AG04449 (cell line): Measurements from ENCODE around the gene KIF20A.
A peak's percentile ranks its signal among the peaks of the same experiment; 100 is the strongest.

Source experiments
- CTCF ChIA-PET: fragments of 350-600 bp; formaldehyde crosslinking; extraction: SDS; loops from one replicate; lab custom pipeline; 2021; ENCODE audit warnings: antibody characterized with exemption; lab: Yijun Ruan, JAX
- POLR2A ChIA-PET: fragments of 400-600, 350-600 bp; formaldehyde crosslinking; extraction: SDS; loops from one replicate; lab custom pipeline; 2020; ENCODE audit warnings: antibody characterized with exemption, inconsistent platforms; lab: Yijun Ruan, JAX
- DNase-seq: peaks from one replicate; pipeline ENCODE4 v3.0.0-alpha.2; 2010; ENCODE audit warnings: low read depth, low spot score
- H3K4me3 ChIP-seq: 2 replicates; pipeline ENCODE4 v1.5.1; 2011; ENCODE audit warnings: low read depth, mild to moderate bottlenecking, control low read depth, low read length
- CTCF ChIP-seq: IDR thresholded peaks from one replicate; pipeline ENCODE4 v1.5.1; 2011; ENCODE audit warnings: mild to moderate bottlenecking, moderate library complexity, low read length, control low read depth, inconsistent platforms; ENCODE audit not compliant: insufficient read depth; ENCODE audit errors: missing control alignments

The KIF20A gene

GRCh38 chr5:138178516-138179276, at the start of gene KIF20A, which contains the start of gene BRD8:
Gene KIF20A, plus strand, starts transcription at chr5:138179112. Its CDS starts 569 bp downstream, at chr5:138179681.
Gene BRD8, minus strand, starts transcription at chr5:138178630. Its CDS starts 16 bp downstream, at chr5:138178614.
- TF ChIP-seq CTCF = no peak
- H3K4me3 ChIP-seq = peak within 1 kb of the TSS; percentile 84
- CTCF ChIA-PET = interaction anchor here (0.9 to 3.5 kb wide), 11 partner anchors 17 to 325 kb away, joined by 4 to 23 read pairs (median 6); no protein-coding TSS in a partner anchor
- POLR2A ChIA-PET = interaction anchor here (0.7 to 1.0 kb wide), 2 partner anchors 23 to 159 kb away, joined by 4 to 5 read pairs; partner anchors contain the start of gene FAM53C
- peak; percentile 67 for DNase-seq

GRCh38 chr5:138129347-138129746, 49.6 kb upstream of the KIF20A start:
- TF ChIP-seq CTCF = no peak
- CTCF ChIA-PET = interaction anchor here (1.1 to 8.0 kb wide), 7 partner anchors 16 to 500 kb away, joined by 3 to 229 read pairs (median 8); partner anchors contain the start of gene WNT8A
- H3K4me3 ChIP-seq = no peak overlapping the region
- DNase-seq = no peak
- POLR2A ChIA-PET = no interaction called here

GRCh38 chr5:138132543-138132942, 46.4 kb upstream of the KIF20A start:
- DNase-seq = no peak
- no peak for TF ChIP-seq CTCF
- H3K4me3 ChIP-seq = no peak overlapping the region
- ChIA-PET POLR2A (no interaction called here), CTCF (interaction anchor here (0.8 to 8.0 kb wide), 13 partner anchors 23 to 371 kb away, joined by 3 to 229 read pairs (median 7); partner anchors contain the start of genes FAM13B and WNT8A)

- peak within 1 kb of the TSS; percentile 49 for H3K4me3 ChIP-seq
- ChIA-PET CTCF (interaction anchor here (1.0 to 2.1 kb wide), 6 partner anchors 13 to 510 kb away, joined by 3 to 17 read pairs (median 4); no protein-coding TSS in a partner anchor), POLR2A (no interaction called here)
- no peak for DNase-seq
- TF ChIP-seq CTCF = no peak
Observed at GRCh38 chr5:138138949-138139780, 39.7 kb upstream of the KIF20A start, which contains the start of gene NME5. Gene NME5, minus strand, starts transcription at chr5:138139428. Its CDS starts 648 bp downstream, at chr5:138138780.

- no peak for TF ChIP-seq CTCF
- no peak for DNase-seq
- POLR2A ChIA-PET = no interaction called here
- no peak overlapping the region for H3K4me3 ChIP-seq
- CTCF ChIA-PET = interaction anchor here (1.0 to 2.1 kb wide), 7 partner anchors 11 to 510 kb away, joined by 3 to 17 read pairs (median 4); no protein-coding TSS in a partner anchor
Observed at GRCh38 chr5:138139781-138140090, 39.2 kb upstream of the KIF20A start.
